AG10803 (cell line): ENCODE measurements around the gene NFKB2.

Source experiments
- DNase-seq: peaks from one replicate; pipeline ENCODE4 v3.0.0; 2010; ENCODE audit warnings: low read depth
- H3K4me3 ChIP-seq: 2 replicates; pipeline ENCODE4 v1.5.1; 2011; ENCODE audit warnings: mild to moderate bottlenecking, low read length, control low read depth
- CTCF ChIP-seq: conservative IDR thresholded peaks from 2 replicates; pipeline ENCODE4 v1.5.1; 2011; ENCODE audit warnings: mild to moderate bottlenecking, low read length, control low read depth, inconsistent platforms

The NFKB2 gene

GRCh38 chr10:102404361-102405107 is 9.0 kb downstream of the NFKB2 start:
- no peak overlapping the region for H3K4me3 ChIP-seq
- TF ChIP-seq CTCF = no peak
- no peak for DNase-seq

- H3K4me3 ChIP-seq = no peak overlapping the region
- TF ChIP-seq CTCF = no peak
- DNase-seq = no peak
Observed at GRCh38 chr10:102405108-102405571, 9.6 kb downstream of the NFKB2 start.

GRCh38 chr10:102405632-102406031 is 10.1 kb downstream of the NFKB2 start:
- TF ChIP-seq CTCF = no peak
- no peak for DNase-seq
- no peak overlapping the region for H3K4me3 ChIP-seq

- no peak for TF ChIP-seq CTCF
- no peak overlapping the region for H3K4me3 ChIP-seq
- no peak for DNase-seq
Observed at GRCh38 chr10:102406815-102407214, 11.3 kb downstream of the NFKB2 start.

GRCh38 chr10:102407425-102408130 is 12.1 kb downstream of the NFKB2 start:
- no peak for DNase-seq

GRCh38 chr10:102408131-102408727 is 12.7 kb downstream of the NFKB2 start:
- no peak overlapping the region for H3K4me3 ChIP-seq
- TF ChIP-seq CTCF = no peak
- DNase-seq = no peak

More at GRCh38 chr10:102407425-102408130, 12.1 kb downstream of the NFKB2 start:
- no peak for TF ChIP-seq CTCF
- no peak overlapping the region for H3K4me3 ChIP-seq
